ENCODE data around the gene PSAPL1. TPM values are rescaled to one million over a fixed set of nuclear protein-coding genes. Genes with fewer than 3 reads are reported as not detected.

Gene PSAPL1
- total RNA-seq, 1 experiment from 2014 or later: 0.15 TPM

GRCh38 chr4:7451800-7452199 lies 17.1 kb upstream of the PSAPL1 start:
- H3K9me2 ChIP-seq (ENCODE audit: insufficient read depth): no peaks in the 10 kb centered on the region
- H3K4me1 ChIP-seq (replicated peaks; ENCODE audit: insufficient read depth): no peaks in the 10 kb centered on the region
- H3K4me2 ChIP-seq: no peak overlapping the region
- H3K79me2 ChIP-seq (ENCODE audit: low read depth): no peaks in the 10 kb centered on the region
- H3F3A ChIP-seq (ENCODE audit: insufficient read depth, low read depth): no peaks in the 10 kb centered on the region
- no peaks in the 10 kb centered on the region for H4K20me1 ChIP-seq (ENCODE audit: insufficient read depth)
- H3K27ac ChIP-seq: no peak overlapping the region
- H3K9me3 ChIP-seq (ENCODE audit: insufficient read depth, low read depth): no peaks in the 10 kb centered on the region
- no peak for DNase-seq
- H3K27me3 ChIP-seq (ENCODE audit: insufficient read depth, low read depth): no peaks in the 10 kb centered on the region
- no peak overlapping the region for H3K4me3 ChIP-seq
- ChIA-PET CTCF (no interaction called here), POLR2A (ENCODE audit: unreplicated experiment) (no interaction called here)
- no peak for TF ChIP-seq EZH2 (IDR thresholded peaks at IDR 0.05; ENCODE audit: low read depth)
- TF ChIP-seq CTCF (conservative IDR thresholded peaks at IDR 0.05): no peak
- H3K36me3 ChIP-seq (ENCODE audit: low read depth): no peaks in the 10 kb centered on the region
- BruUV-seq (replicated peaks): no TSS peak
- H2AFZ ChIP-seq: no peak overlapping the region
- intact Hi-C loops (cut with micrococcal nuclease; ENCODE audit: unreplicated experiment): no loop called here

- CTCF ChIA-PET: no interaction called here
These were observed 16.7 kb upstream of the PSAPL1 start for GRCh38 chr4:7451434-7451789.

GRCh38 chr4:7450775-7451433 lies 16.2 kb upstream of the PSAPL1 start:
- DNase-seq: no peak
- Histone ChIP-seq H3K4me1 (replicated peaks; ENCODE audit: insufficient read depth) (no peaks in the 10 kb centered on the region), H3K79me2 (ENCODE audit: low read depth) (no peaks in the 10 kb centered on the region), H3K27ac (no peak overlapping the region), H3K4me3 (no peak overlapping the region), H4K20me1 (ENCODE audit: insufficient read depth) (no peaks in the 10 kb centered on the region), H3K36me3 (ENCODE audit: low read depth) (no peaks in the 10 kb centered on the region), H3F3A (ENCODE audit: insufficient read depth, low read depth) (no peaks in the 10 kb centered on the region), H3K9me2 (ENCODE audit: insufficient read depth) (no peaks in the 10 kb centered on the region), H3K9me3 (ENCODE audit: insufficient read depth, low read depth) (no peaks in the 10 kb centered on the region), H3K4me2 (no peak overlapping the region), H2AFZ (no peak overlapping the region), H3K27me3 (ENCODE audit: insufficient read depth, low read depth) (no peaks in the 10 kb centered on the region)
- intact Hi-C loops (cut with micrococcal nuclease; ENCODE audit: unreplicated experiment): no loop called here
- BruUV-seq (replicated peaks): no TSS peak
- ChIA-PET CTCF (no interaction called here), POLR2A (ENCODE audit: unreplicated experiment) (no interaction called here)
- TF ChIP-seq CTCF (conservative IDR thresholded peaks at IDR 0.05): no peak
- no peak for TF ChIP-seq EZH2 (IDR thresholded peaks at IDR 0.05; ENCODE audit: low read depth)

More at GRCh38 chr4:7451434-7451789, 16.7 kb upstream of the PSAPL1 start:
- no peak overlapping the region for H3K4me3 ChIP-seq
- H3K27ac ChIP-seq: no peak overlapping the region
- H3K27me3 ChIP-seq (ENCODE audit: insufficient read depth, low read depth): no peaks in the 10 kb centered on the region
- TF ChIP-seq CTCF (conservative IDR thresholded peaks at IDR 0.05) (no peak), EZH2 (IDR thresholded peaks at IDR 0.05; ENCODE audit: low read depth) (no peak)
- intact Hi-C loops (cut with micrococcal nuclease; ENCODE audit: unreplicated experiment): no loop called here
- H3K9me3 ChIP-seq (ENCODE audit: insufficient read depth, low read depth): no peaks in the 10 kb centered on the region
- POLR2A ChIA-PET (ENCODE audit: unreplicated experiment): no interaction called here
- no peaks in the 10 kb centered on the region for H3K4me1 ChIP-seq (replicated peaks; ENCODE audit: insufficient read depth)
- no peaks in the 10 kb centered on the region for H3K36me3 ChIP-seq (ENCODE audit: low read depth)
- H3F3A ChIP-seq (ENCODE audit: insufficient read depth, low read depth): no peaks in the 10 kb centered on the region
- no TSS peak for BruUV-seq (replicated peaks)
- H3K4me2 ChIP-seq: no peak overlapping the region
- H4K20me1 ChIP-seq (ENCODE audit: insufficient read depth): no peaks in the 10 kb centered on the region
- no peaks in the 10 kb centered on the region for H3K79me2 ChIP-seq (ENCODE audit: low read depth)
- no peaks in the 10 kb centered on the region for H3K9me2 ChIP-seq (ENCODE audit: insufficient read depth)
- no peak overlapping the region for H2AFZ ChIP-seq
- no peak for DNase-seq

Measured in PC-9 (cell line).